MM.1S (cell line): Measurements from ENCODE around the gene EFCAB6.

Source experiments
- CTCF ChIP-seq: fragments of 300-600 bp; sonication (generic); IDR thresholded peaks from 2 replicates; pipeline ENCODE4 v1.5.1; 2016; ENCODE audit warnings: antibody characterized with exemption, low read length, mixed read lengths
- EZH2 ChIP-seq: fragments of 300-600 bp; sonication (generic); optimal IDR thresholded peaks from 2 replicates; pipeline ENCODE3; 2017; ENCODE audit warnings: low read depth, mild to moderate bottlenecking, antibody characterized with exemption, low read length, mixed read lengths

- no peak for TF ChIP-seq CTCF
- TF ChIP-seq EZH2, result no peak
Measured at GRCh38 chr22:43564859-43565258, 247.2 kb downstream of the EFCAB6 start.
